ENCODE data around the gene SYT17. TPM values are rescaled to one million over a fixed set of nuclear protein-coding genes. Genes with fewer than 3 reads are reported as not detected.

The SYT17 gene
- total RNA-seq, 4 donors from 2014 or later: 0.29 to 4.4 (median 2.2) TPM

- no peak for DNase-seq
- Histone ChIP-seq H3K4me3 (no peak overlapping the region), H3K9me3 (no peaks in the 10 kb centered on the region), H3K4me1 (peaks cover 0 to 2% of the 10 kb centered on the region in 2 donors), H3K36me3 (no peaks in the 10 kb centered on the region), H3K27ac (no peak overlapping the region), H3K27me3 (no peaks in the 10 kb centered on the region)
- TF ChIP-seq CTCF (IDR thresholded peaks at IDR 0.05): no peak
- no peak for TF ChIP-seq POLR2A (IDR thresholded peaks at IDR 0.05)
- intact Hi-C loops (cut with DNase I; ENCODE audit: low total_unique reads): no loop called here
Measured at GRCh38 chr16:19126300-19126699, 41.7 kb upstream of the SYT17 start.

GRCh38 chr16:19127205-19127604 is 40.8 kb upstream of the SYT17 start:
- Histone ChIP-seq H3K4me1 (no peaks in the 10 kb centered on the region), H3K9me3 (no peaks in the 10 kb centered on the region), H3K36me3 (no peaks in the 10 kb centered on the region), H3K27me3 (no peaks in the 10 kb centered on the region), H3K27ac (no peak overlapping the region), H3K4me3 (no peak overlapping the region)
- DNase-seq: no peak
- no peak for TF ChIP-seq POLR2A (IDR thresholded peaks at IDR 0.05)
- no peak for TF ChIP-seq CTCF (IDR thresholded peaks at IDR 0.05)
- intact Hi-C loops (cut with DNase I; ENCODE audit: low total_unique reads): no loop called here

- intact Hi-C loops (cut with DNase I; ENCODE audit: low total_unique reads): no loop called here
Measured at GRCh38 chr16:19127674-19128131, 40.3 kb upstream of the SYT17 start.

GRCh38 chr16:19128454-19129200 is 39.4 kb upstream of the SYT17 start:
- Histone ChIP-seq H3K4me3 (no peak overlapping the region), H3K27me3 (no peaks in the 10 kb centered on the region), H3K36me3 (no peaks in the 10 kb centered on the region), H3K9me3 (no peaks in the 10 kb centered on the region), H3K27ac (no peak overlapping the region), H3K4me1 (no peaks in the 10 kb centered on the region)
- intact Hi-C loops (cut with DNase I; ENCODE audit: low total_unique reads): no loop called here
- DNase-seq: no peak
- TF ChIP-seq POLR2A (IDR thresholded peaks at IDR 0.05) (no peak), CTCF (IDR thresholded peaks at IDR 0.05) (no peak)

More at GRCh38 chr16:19127674-19128131, 40.3 kb upstream of the SYT17 start:
- Histone ChIP-seq H3K9me3 (no peaks in the 10 kb centered on the region), H3K27me3 (no peaks in the 10 kb centered on the region), H3K4me3 (no peak overlapping the region), H3K27ac (no peak overlapping the region), H3K4me1 (no peaks in the 10 kb centered on the region), H3K36me3 (no peaks in the 10 kb centered on the region)
- DNase-seq: no peak
- TF ChIP-seq CTCF (IDR thresholded peaks at IDR 0.05) (no peak), POLR2A (IDR thresholded peaks at IDR 0.05) (no peak)

- Histone ChIP-seq H3K27me3 (no peaks in the 10 kb centered on the region), H3K4me1 (no peaks in the 10 kb centered on the region), H3K36me3 (no peaks in the 10 kb centered on the region), H3K9me3 (no peaks in the 10 kb centered on the region), H3K4me3 (no peak overlapping the region), H3K27ac (peak overlapping the region; percentile 74 to 78)
- no peak for DNase-seq
- TF ChIP-seq CTCF (IDR thresholded peaks at IDR 0.05): no peak
- no peak for TF ChIP-seq POLR2A (IDR thresholded peaks at IDR 0.05)
- intact Hi-C loops (cut with DNase I; ENCODE audit: low total_unique reads): no loop called here
Measured at GRCh38 chr16:19130385-19130784, 37.7 kb upstream of the SYT17 start.
